Heart right ventricle (tissue), 16 donors: ENCODE data around the gene NEDD4L. TPM values are rescaled to one million over a fixed set of nuclear protein-coding genes. Genes with fewer than 3 reads are reported as not detected.
A peak's percentile ranks its signal among the peaks of the same experiment; 100 is the strongest.

Experiments
- ATAC-seq, 8 donors: fragments of 200-7000 bp; cut with Tn5 transposase; one replicate each; pipeline ENCODE4 v1.9.1; 2020; ENCODE audit warnings: mild to moderate bottlenecking in 8 of 8, moderate library complexity in 8 of 8, moderate number of reproducible peaks in 1 of 8
- DNase-seq, 2 donors: peaks; one replicate each; pipeline ENCODE4 v3.0.0-alpha.2; 2020
- H3K27ac ChIP-seq, 10 donors: fragments of 200-600 bp; sonication (generic) in 2 of 10; one replicate each; pipeline versions ENCODE4 v1.5.0 to v1.8.0; 2020 to 2022; ENCODE audit warnings: mild to moderate bottlenecking in 3 of 10
- H3K27me3 ChIP-seq, 7 donors: fragments of 200-600 bp; one replicate each; pipeline ENCODE4 v1.8.0; 2021 to 2022; ENCODE audit warnings: mild to moderate bottlenecking in 2 of 7
- H3K36me3 ChIP-seq, 9 donors: fragments of 200-600 bp; sonication (generic) in 1 of 9; one replicate each; pipeline versions ENCODE4 v1.5.0 to v1.8.0; 2020 to 2022; ENCODE audit warnings: mild to moderate bottlenecking in 2 of 9
- H3K4me1 ChIP-seq, 9 donors: fragments of 200-600 bp; sonication (generic) in 1 of 9; one replicate each; pipeline versions ENCODE4 v1.5.0 to v1.8.0; 2020 to 2022; ENCODE audit warnings: mild to moderate bottlenecking in 4 of 9
- H3K4me3 ChIP-seq, 10 donors: fragments of 200-600 bp; sonication (generic) in 2 of 10; one replicate each; pipeline versions ENCODE4 v1.5.0 to v1.8.0; 2020 to 2022; ENCODE audit warnings: mild to moderate bottlenecking in 7 of 10, moderate library complexity in 2 of 10
- H3K9me3 ChIP-seq, 11 donors: fragments of 200-600 bp in 10 of 11; sonication (generic) in 2 of 11; one replicate each; pipeline versions ENCODE4 v1.5.0 to v1.8.0; 2013 to 2022; ENCODE audit warnings: mild to moderate bottlenecking in 2 of 11, control low read depth in 1 of 11, moderate library complexity in 1 of 11
- WGBS, 2 donors: extraction: QIAGEN DNeasy Blood & Tissue Kit; methylation state at CpG; one replicate each; pipeline ENCODE4 v1.1.7; 2013; ENCODE audit warnings: inconsistent platforms in 1 of 2; 5-methylcytosine and 5-hydroxymethylcytosine counted together
- intact Hi-C, 10 donors: fragments of 100-400 bp; cut with DNase I; formaldehyde crosslinking; loops; one replicate each; pipeline versions ENCODE4 v1.11.1 to v1.14.2; 2022
- polyA plus RNA-seq, 2 donors: library from polyadenylated mRNA; stranded (reverse); fragments of 200-250 nt; gene quantifications; one replicate each; pipeline ENCODE4 v1.2.3, GENCODE V29; 2013
- total RNA-seq, 10 donors: library from RNA; stranded (reverse); fragmentation: NEBNext Ultra II Directional in 3 of 10; extraction: Animal tissue kit (Norgen Biotek cat#: 25700) in 3 of 10; gene quantifications; one replicate each; pipeline versions ENCODE4 v1.2.1 to v1.2.4, GENCODE V29; 2021 to 2023
- TF ChIP-seq, protein P1 (sequence below), 9 donors: fragments of 200-600 bp; sonication (generic) in 2 of 9; IDR thresholded peaks; one replicate each; pipeline versions ENCODE4 v1.5.0 to v1.8.0; 2021 to 2022; ENCODE audit warnings: antibody characterized with exemption in 9 of 9, mild to moderate bottlenecking in 5 of 9, moderate library complexity in 1 of 9
- donor health status: Arrhythmogenic right ventricular cardiomyopathy.
- donor health status: ischemic (EF 13 %, LVEDD 7.1; RV severe dilation, severe dysfunction).
- donor health status: healthy with polysubstance abuse.
- donor health status: DM: no; HTN: yes; CAD: no.
- donor health status: DM: no; HTN: no; CAD: no.
- donor health status: ischemic (EF 25% LVEDD 6.9; RV normal size, moderate dysfunction).
- donor health status: ischemic (EF 25% LVEDD 5.7; RV mildly dilated, moderate dysfunction).
- donor health status: healthy.
- donor health status: DM: yes; HTN: yes; CAD: no.
- donor health status: Ischemic cardiomyopathy.
- donor health status: ischemic (EF 35%, LVEDD 5.7; RV mildly dilated, moderate dysfunction).
- donor health status: nonischemic (EF 11% LVEDD 7.7; RV severe dilation, severe dysfunction).
- donor health status: DM: yes; HTN: yes; CAD: no.
- donor health status: PGD.
- donor health status: ischemic (EF 29% LVEDD 5.4; RV normal size, mild dysfunction).
- donor health status: nonischemic (EF 23%, LVEDD 6.1; RV moderate dilation, normal function).

Gene NEDD4L
- total and polyA plus RNA-seq, 12 donors = 9.6 to 67.1 (median 49.4) TPM

DNA sequence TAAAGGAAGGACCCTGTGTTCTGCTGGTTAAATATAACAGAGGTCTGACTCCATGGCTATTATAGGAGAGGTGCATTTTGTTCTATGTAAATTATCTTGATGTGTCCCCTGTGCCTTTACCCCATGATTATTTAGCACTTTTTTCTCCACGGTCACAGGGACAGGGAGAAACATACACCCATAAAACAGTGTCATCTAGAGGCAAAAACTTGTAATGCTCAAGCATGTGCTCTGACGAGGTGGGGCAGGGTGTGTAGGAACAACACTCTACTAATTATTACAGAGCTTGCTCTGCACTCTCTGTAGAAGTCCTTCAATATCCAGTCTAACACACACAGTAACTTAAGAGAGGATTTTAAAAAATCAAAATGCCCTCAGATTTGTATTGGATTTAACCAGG lies 187.9 kb downstream of the NEDD4L start:
- TF ChIP-seq, protein P1, sequence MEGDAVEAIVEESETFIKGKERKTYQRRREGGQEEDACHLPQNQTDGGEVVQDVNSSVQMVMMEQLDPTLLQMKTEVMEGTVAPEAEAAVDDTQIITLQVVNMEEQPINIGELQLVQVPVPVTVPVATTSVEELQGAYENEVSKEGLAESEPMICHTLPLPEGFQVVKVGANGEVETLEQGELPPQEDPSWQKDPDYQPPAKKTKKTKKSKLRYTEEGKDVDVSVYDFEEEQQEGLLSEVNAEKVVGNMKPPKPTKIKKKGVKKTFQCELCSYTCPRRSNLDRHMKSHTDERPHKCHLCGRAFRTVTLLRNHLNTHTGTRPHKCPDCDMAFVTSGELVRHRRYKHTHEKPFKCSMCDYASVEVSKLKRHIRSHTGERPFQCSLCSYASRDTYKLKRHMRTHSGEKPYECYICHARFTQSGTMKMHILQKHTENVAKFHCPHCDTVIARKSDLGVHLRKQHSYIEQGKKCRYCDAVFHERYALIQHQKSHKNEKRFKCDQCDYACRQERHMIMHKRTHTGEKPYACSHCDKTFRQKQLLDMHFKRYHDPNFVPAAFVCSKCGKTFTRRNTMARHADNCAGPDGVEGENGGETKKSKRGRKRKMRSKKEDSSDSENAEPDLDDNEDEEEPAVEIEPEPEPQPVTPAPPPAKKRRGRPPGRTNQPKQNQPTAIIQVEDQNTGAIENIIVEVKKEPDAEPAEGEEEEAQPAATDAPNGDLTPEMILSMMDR (IDR thresholded peaks at IDR 0.05) = peak in 7 of 9 donors; percentile 30 to 61 (median 54)
- H3K9me3 ChIP-seq = peaks cover 0 to 12% (median 0%) of the 10 kb centered on the region in 11 donors
- 56 to 65% methylated on average over 2 of the region's 2 CpGs for WGBS, 2 donors
- ATAC-seq (peak in 7 of 8 donors; percentile 67 to 87 (median 74)), DNase-seq (no peak)
- H3K27me3 ChIP-seq = no peaks in the 10 kb centered on the region
- no peaks in the 10 kb centered on the region for H3K36me3 ChIP-seq
- intact Hi-C loops = loop anchor here in 4 of 10 donors (2.0 to 10.0 kb wide), 4 partner anchors 39 to 97 kb away; no protein-coding TSS in a partner anchor
- H3K4me1 ChIP-seq = no peaks in the 10 kb centered on the region
- H3K27ac ChIP-seq = no peak overlapping the region
- no peak overlapping the region for H3K4me3 ChIP-seq

- Histone ChIP-seq H3K9me3 (peaks cover 0 to 12% (median 0%) of the 10 kb centered on the region in 11 donors), H3K4me1 (no peaks in the 10 kb centered on the region), H3K36me3 (no peaks in the 10 kb centered on the region), H3K4me3 (no peak overlapping the region), H3K27ac (no peak overlapping the region), H3K27me3 (no peaks in the 10 kb centered on the region)
- intact Hi-C loops = loop anchor here in 4 of 10 donors (2.0 to 10.0 kb wide), 4 partner anchors 40 to 98 kb away; no protein-coding TSS in a partner anchor
- no peak for ATAC-seq
- 95 to 96% methylated on average over 5 of the region's 5 CpGs for WGBS, 2 donors
- no peak for DNase-seq
- TF ChIP-seq, protein P1 (IDR thresholded peaks at IDR 0.05) = no peak
Observed at GRCh38 chr18:58232668-58233067, 188.6 kb downstream of the NEDD4L start.

DNA sequence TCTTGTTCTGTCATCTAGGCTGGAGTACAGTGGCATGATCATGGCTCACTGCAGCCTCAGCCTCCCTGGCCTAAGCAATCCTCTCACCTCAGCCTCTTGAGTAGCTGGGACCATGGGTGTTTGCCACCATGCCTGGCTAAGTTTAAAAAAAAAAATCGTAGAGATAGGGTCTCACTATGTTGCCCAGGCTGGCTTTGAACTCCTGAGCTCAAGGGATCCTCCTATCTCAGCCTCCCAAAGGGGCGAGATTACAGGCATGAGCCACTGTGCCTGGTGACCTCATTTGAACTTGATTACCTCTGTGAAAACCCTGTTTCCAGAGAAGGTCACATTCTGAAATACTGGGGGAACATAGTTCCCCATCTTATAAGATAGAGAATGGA lies 190.3 kb downstream of the NEDD4L start:
- intact Hi-C loops = loop anchor here in 3 of 10 donors (5.0 to 10.0 kb wide), 3 partner anchors 42 to 100 kb away; no protein-coding TSS in a partner anchor
- Histone ChIP-seq H3K9me3 (peaks cover 0 to 12% (median 0%) of the 10 kb centered on the region in 11 donors), H3K4me1 (no peaks in the 10 kb centered on the region), H3K27ac (no peak overlapping the region), H3K4me3 (no peak overlapping the region), H3K36me3 (no peaks in the 10 kb centered on the region), H3K27me3 (no peaks in the 10 kb centered on the region)
- DNase-seq = no peak
- ATAC-seq = no peak
- TF ChIP-seq, protein P1 (IDR thresholded peaks at IDR 0.05) = no peak
- 90 to 98% methylated on average over 2 of the region's 2 CpGs for WGBS, 2 donors

GRCh38 chr18:58235001-58235436 lies 191.0 kb downstream of the NEDD4L start:
- intact Hi-C loops = loop anchor here in 2 of 10 donors (10.0 kb wide), 2 partner anchors 50 to 100 kb away; no protein-coding TSS in a partner anchor

More at GRCh38 chr18:58235001-58235436, 191.0 kb downstream of the NEDD4L start:
- H3K36me3 ChIP-seq = no peaks in the 10 kb centered on the region
- H3K9me3 ChIP-seq = peaks cover 0 to 12% (median 0%) of the 10 kb centered on the region in 11 donors
- TF ChIP-seq, protein P1 (IDR thresholded peaks at IDR 0.05) = no peak
- no peak overlapping the region for H3K4me3 ChIP-seq
- DNase-seq (no peak), ATAC-seq (no peak)
- WGBS, 2 donors = 79 to 83% methylated on average over 9 of the region's 9 CpGs
- peaks cover 0 to under 1% (median 0%) of the 10 kb centered on the region in 9 donors for H3K4me1 ChIP-seq
- no peak overlapping the region for H3K27ac ChIP-seq
- H3K27me3 ChIP-seq = no peaks in the 10 kb centered on the region
